ENCODE results near the gene FOXI3. TPM values are rescaled to one million over a fixed set of nuclear protein-coding genes. Genes with fewer than 3 reads are reported as not detected.

The FOXI3 gene
- not detected for total RNA-seq

DNA sequence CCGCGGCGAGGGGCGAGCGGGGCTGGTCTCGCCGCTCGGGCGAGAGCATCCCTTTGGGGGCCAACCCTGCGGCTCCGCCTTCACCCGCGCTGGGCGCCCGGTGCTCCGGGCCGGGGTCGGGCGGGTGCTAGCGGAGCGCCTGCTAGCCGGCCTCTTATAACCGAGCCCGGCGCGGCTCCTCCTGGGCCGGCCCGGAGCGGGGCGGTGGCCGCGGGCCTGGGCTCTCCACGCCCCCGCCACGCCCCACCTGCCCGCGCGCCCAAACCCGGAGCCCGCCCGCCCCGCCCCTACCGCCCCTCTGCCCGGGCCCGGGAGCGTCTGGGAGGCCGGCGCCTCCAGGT lies at the start of gene FOXI3:
Gene FOXI3, minus strand, starts transcription at position 129 of the 341 bp plus-strand sequence. CDS start 158 bp downstream, outside the sequence.
- Histone ChIP-seq H3K27ac (no peak within 1 kb of the TSS), H3K4me1 (peaks cover 0 to 19% (median 4%) of the 10 kb centered on the region in 3 donors), H3K9me3 (no peaks in the 10 kb centered on the region), H3K27me3 (peaks cover 15 to 100% (median 27%) of the 10 kb centered on the region in 4 donors), H3K36me3 (no peaks in the 10 kb centered on the region), H3K4me3 (peak within 1 kb of the TSS; percentile 20 to 65 (median 36))
- DNase-seq, result no peak
- no peak for TF ChIP-seq CTCF (IDR thresholded peaks at IDR 0.05)
- TF ChIP-seq POLR2A (IDR thresholded peaks at IDR 0.05), result no peak
- intact Hi-C loops (cut with DNase I), result loop anchor here (10.0 kb wide), 1 partner anchor 258 kb away; no protein-coding TSS in a partner anchor
- 10% methylated on average over 2 of the region's 48 CpGs; no CpG with 5 or more reads in 1 of the 2 donors for WGBS, 2 donors

GRCh38 chr2:88500691-88501090 lies 48.2 kb upstream of the FOXI3 start:
- no peak overlapping the region for H3K4me3 ChIP-seq
- no peak overlapping the region for H3K27ac ChIP-seq
- H3K36me3 ChIP-seq, result no peaks in the 10 kb centered on the region
- no peaks in the 10 kb centered on the region for H3K4me1 ChIP-seq
- intact Hi-C loops (cut with DNase I), result no loop called here
- peaks cover 0 to 5% (median 0%) of the 10 kb centered on the region in 4 donors for H3K27me3 ChIP-seq
- DNase-seq, result no peak
- TF ChIP-seq POLR2A (IDR thresholded peaks at IDR 0.05) (no peak), CTCF (IDR thresholded peaks at IDR 0.05) (no peak)
- WGBS, 2 donors, result 58 to 83% methylated on average over 2 of the region's 2 CpGs
- H3K9me3 ChIP-seq, result no peaks in the 10 kb centered on the region

GRCh38 chr2:88499204-88499603 lies 46.7 kb upstream of the FOXI3 start:
- 7 to 25% methylated on average over 1 of the region's 1 CpG for WGBS, 2 donors
- Histone ChIP-seq H3K4me1 (no peaks in the 10 kb centered on the region), H3K27ac (no peak overlapping the region), H3K4me3 (no peak overlapping the region), H3K27me3 (peaks cover 0 to 8% (median 0%) of the 10 kb centered on the region in 4 donors), H3K9me3 (no peaks in the 10 kb centered on the region), H3K36me3 (no peaks in the 10 kb centered on the region)
- DNase-seq, result no peak
- TF ChIP-seq CTCF (IDR thresholded peaks at IDR 0.05), result no peak
- TF ChIP-seq POLR2A (IDR thresholded peaks at IDR 0.05), result no peak
- intact Hi-C loops (cut with DNase I), result no loop called here

GRCh38 chr2:88493481-88493880 lies 41.0 kb upstream of the FOXI3 start:
- Histone ChIP-seq H3K27me3 (peaks cover 0 to 11% (median 0%) of the 10 kb centered on the region in 4 donors), H3K4me1 (no peaks in the 10 kb centered on the region), H3K36me3 (no peaks in the 10 kb centered on the region), H3K4me3 (no peak overlapping the region), H3K9me3 (no peaks in the 10 kb centered on the region), H3K27ac (no peak overlapping the region)
- 54 to 63% methylated on average over 4 of the region's 4 CpGs for WGBS, 2 donors
- intact Hi-C loops (cut with DNase I), result no loop called here
- TF ChIP-seq POLR2A (IDR thresholded peaks at IDR 0.05) (no peak), CTCF (IDR thresholded peaks at IDR 0.05) (no peak)
- DNase-seq, result no peak

DNA sequence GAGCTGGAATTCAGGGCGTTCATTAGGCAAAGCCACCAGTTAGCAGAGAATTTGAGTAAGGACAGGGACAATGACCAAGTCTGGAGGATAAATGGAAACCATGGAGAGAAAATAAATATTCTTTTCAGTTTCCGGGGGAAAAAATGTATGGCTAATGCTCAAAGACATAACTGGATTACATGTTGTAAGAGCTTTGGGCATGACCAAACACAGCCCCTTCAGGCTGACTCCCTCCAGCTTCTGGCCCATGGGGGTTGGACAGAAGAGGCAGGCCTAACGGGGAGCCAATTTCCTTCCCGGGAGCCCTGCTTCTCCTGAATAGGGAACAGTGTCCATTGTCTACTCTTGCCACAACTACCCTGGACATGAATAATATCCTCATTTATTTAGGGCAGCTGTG lies 39.5 kb upstream of the FOXI3 start:
- Histone ChIP-seq H3K27ac (no peak overlapping the region), H3K4me3 (no peak overlapping the region), H3K36me3 (no peaks in the 10 kb centered on the region), H3K9me3 (no peaks in the 10 kb centered on the region), H3K27me3 (peaks cover 0 to 7% (median 0%) of the 10 kb centered on the region in 4 donors), H3K4me1 (no peaks in the 10 kb centered on the region)
- WGBS, 2 donors, result 22 to 24% methylated on average over 2 to 4 of the region's 4 CpGs
- intact Hi-C loops (cut with DNase I), result no loop called here
- no peak for TF ChIP-seq CTCF (IDR thresholded peaks at IDR 0.05)
- TF ChIP-seq POLR2A (IDR thresholded peaks at IDR 0.05), result no peak
- no peak for DNase-seq
